Neural progenitor cell (in vitro differentiated cells): Measurements from ENCODE around the gene NPC1L1.

ENCODE experiments used
- EZH2 ChIP-seq: fragments of 200-600 bp; sonication (generic); IDR thresholded peaks from 2 replicates; pipeline ENCODE4 v1.6.1; 2017; ENCODE audit warnings: antibody characterized with exemption, mild to moderate bottlenecking, moderate library complexity
- EZH2phosphoT487 ChIP-seq: fragments of 200-600 bp; sonication (generic); IDR thresholded peaks from 2 replicates; pipeline ENCODE4 v1.6.1; 2017; ENCODE audit warnings: antibody characterized with exemption
- TF ChIP-seq, protein P1 (sequence below): fragments of 200-600 bp; sonication (generic); IDR thresholded peaks from 2 replicates; pipeline ENCODE4 v1.5.1; 2017; ENCODE audit warnings: antibody characterized with exemption, mild to moderate bottlenecking

GRCh38 chr7:44541028-44541869 is at the start of gene NPC1L1:
- TF ChIP-seq, protein P1, sequence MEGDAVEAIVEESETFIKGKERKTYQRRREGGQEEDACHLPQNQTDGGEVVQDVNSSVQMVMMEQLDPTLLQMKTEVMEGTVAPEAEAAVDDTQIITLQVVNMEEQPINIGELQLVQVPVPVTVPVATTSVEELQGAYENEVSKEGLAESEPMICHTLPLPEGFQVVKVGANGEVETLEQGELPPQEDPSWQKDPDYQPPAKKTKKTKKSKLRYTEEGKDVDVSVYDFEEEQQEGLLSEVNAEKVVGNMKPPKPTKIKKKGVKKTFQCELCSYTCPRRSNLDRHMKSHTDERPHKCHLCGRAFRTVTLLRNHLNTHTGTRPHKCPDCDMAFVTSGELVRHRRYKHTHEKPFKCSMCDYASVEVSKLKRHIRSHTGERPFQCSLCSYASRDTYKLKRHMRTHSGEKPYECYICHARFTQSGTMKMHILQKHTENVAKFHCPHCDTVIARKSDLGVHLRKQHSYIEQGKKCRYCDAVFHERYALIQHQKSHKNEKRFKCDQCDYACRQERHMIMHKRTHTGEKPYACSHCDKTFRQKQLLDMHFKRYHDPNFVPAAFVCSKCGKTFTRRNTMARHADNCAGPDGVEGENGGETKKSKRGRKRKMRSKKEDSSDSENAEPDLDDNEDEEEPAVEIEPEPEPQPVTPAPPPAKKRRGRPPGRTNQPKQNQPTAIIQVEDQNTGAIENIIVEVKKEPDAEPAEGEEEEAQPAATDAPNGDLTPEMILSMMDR, result no peak
- no peak for TF ChIP-seq EZH2
- no peak for TF ChIP-seq EZH2phosphoT487
